HG02763 (cell line): Measurements from ENCODE around the gene SERPINA5.

Experiments
- ATAC-seq: cut with Tn5 transposase; IDR thresholded peaks from one replicate; pipeline ENCODE4 v1.9.1; 2021; ENCODE audit warnings: mild to moderate bottlenecking, moderate library complexity; ENCODE audit not compliant: unreplicated experiment

The SERPINA5 gene

DNA sequence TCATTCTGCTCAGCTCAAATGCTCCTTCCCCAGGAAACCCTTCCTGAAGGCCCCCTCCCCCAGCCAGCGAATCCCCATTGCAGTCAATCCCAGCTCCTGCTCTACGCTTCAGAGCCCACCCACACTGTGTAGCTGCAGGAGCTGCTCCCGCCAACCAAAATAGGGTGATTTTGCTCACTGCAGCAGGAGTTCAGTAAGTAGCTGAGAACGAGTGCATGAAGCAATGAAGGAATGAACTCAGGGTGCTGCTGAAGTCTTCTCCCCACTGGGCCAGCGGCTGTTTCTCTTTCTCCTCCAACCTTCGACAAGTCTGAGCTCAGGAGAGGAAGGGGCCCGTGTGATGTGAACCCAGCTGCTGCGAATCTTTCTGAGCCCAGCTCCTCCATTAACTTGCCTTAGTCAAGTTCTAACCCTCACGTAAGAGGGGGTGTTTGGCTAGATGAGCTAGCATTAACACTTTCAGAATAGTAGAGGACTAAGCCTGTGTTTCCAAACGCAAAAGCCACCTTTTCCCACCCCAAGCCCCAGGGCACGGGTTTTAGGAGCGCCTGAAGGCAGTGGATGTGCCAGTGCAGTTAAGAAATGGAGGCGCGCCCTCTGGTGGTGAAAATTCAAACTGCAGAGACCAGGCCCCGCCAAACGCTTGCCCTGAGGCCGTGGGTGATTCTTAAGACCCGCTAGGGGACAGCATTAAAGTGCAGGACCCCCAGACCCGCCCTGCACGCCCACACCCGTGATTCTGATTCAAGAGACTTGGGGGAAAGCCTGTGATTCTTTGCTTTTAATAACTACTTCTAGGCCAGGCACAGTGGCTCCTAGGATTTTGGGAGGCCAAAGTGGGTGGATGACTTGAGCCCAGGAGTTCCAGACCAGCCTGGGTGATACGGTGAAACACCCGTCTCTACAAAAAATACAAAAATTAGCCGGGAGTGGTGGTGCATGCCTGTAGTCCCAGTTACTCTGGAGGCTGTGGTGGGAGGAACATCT lies 31.9 kb upstream of the SERPINA5 start:
- ATAC-seq = no peak

- no peak for ATAC-seq
Measured at GRCh38 chr14:94550041-94550440, 31.2 kb upstream of the SERPINA5 start.

DNA sequence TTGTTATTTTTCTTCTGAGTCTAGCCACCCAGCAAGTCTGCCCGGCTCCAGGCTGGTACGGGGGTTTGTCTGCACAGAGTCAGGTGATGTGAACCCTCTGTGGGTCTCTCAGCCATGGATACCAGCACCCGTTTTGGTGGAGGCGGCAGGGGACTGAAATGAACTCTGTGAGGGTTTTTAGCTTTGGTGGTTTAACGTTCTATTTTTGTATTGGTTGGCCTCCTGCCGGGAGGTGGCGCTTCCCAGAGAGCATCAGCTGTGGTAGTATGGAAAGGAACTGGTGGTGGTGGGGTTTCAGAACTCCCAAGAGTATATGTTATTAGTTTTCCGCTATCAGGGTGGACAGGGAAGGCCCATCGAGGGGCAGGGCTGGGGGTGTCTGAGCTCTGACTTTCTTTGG lies 25.2 kb upstream of the SERPINA5 start:
- ATAC-seq = no peak

GRCh38 chr14:94557327-94557726 lies 23.9 kb upstream of the SERPINA5 start:
- no peak for ATAC-seq

DNA sequence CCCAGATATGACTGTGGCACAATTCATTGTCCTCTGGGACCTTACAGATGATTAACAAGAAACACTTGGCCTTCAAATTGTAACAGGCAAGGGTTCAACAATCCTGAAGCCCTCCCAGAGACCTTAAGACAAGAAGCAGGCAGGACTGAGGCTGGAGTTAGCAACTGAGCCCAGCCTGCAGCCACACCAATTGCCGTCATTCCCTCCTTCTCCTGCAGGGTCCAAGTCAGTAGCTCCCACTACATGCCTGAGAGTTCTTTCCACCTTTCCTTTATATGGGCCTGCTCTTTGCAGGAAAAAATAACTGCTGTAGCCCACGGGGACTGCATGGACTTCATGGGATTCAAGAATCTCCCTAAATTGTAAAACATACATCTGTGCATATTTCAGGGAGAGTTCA lies 22.4 kb upstream of the SERPINA5 start:
- no peak for ATAC-seq

DNA sequence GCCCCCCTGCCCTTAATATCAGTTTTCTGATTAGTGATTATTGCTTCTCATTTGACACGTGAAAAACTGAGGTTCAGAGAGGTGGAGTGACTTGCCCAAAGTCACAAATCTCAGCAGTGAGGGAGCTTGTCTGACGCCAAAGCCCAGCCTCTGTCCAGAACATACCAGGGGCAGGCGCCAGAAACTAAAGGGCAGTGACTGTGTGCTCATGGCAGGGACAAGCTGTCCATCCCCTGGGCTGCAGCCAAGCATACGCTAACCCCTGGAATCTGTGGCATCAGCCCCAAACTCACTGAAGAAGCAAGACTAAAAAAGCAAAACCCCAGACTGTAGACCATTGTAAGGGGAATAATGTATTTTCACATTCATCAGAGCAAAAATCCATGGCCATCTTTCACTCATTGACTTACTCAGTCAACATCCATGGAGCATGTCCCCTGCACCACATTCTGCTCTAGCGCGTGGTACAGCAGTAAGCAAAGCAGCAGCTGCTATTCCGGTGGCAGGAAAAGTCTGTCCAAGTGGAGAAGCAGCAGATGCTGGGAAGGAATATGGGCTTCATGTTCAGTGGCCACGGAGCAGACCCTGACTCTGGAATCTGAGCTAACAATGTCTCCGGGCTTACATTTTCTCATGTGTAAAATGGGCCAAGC lies 21.5 kb upstream of the SERPINA5 start:
- no peak for ATAC-seq

DNA sequence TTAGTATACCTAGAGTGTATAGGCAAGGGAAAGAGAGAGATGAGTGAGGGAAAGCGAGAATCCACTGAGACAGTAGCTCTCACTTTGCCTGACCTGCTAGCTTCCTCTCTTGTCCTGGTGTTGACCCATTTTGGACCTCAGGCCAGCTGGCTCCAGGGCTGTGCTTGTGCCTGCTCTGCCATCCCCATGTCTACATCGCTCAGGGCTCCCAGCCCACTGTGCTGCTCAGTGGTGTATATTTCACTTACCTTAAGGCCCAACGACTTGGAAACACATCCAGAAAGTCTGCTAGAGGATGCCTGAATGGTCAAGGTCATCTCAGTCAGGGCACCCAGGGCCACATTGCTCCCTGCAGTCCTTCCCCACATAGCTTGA lies 20.9 kb upstream of the SERPINA5 start:
- ATAC-seq = no peak

DNA sequence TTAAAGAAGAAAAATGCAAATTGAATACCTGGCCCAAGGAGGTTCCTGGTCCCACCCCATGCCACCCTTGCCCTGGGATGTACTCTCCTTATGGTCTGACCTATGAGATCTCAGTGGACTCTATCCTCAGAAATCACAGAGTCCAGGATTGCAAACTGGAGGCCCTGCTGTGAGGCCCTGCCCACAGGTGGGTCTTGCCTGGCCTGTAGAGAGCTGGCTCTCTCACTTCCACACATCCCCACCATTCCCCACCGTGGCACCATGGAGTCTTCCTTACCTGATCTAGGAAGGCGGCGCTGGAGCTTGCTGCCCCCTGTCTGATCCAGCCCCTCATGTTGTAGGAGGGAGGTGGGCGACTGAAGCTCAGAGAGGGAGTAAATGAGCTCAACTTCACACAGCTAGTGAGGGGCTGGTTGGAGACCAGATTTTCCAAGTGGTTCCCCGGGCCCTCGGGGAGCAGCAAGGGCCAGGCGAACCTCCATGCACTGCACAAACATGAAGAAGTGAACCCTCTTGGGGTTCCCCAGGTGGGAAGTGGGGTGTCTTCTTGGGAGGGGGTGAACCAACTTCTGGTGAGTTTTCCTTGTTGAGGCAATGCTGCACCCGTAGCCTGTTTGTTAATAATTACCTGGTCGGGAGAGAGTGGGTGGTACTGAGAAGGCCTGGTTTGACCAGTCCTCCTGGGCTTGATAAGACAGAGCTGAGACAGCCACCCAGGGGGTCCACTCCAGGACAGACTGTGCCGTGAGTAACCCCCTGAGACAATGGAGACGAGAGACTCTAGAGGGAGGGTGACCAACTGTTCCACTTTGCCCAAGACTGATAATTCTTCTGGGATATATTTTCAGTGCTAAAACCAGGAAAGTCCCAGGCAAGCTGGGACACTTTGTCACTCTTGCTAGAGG lies 20.2 kb upstream of the SERPINA5 start, which contains the start of gene SERPINA4:
TSS of gene SERPINA4 (plus strand) at position 692 of the 905 bp plus-strand sequence. CDS start 2,041 bp downstream, outside the sequence.
- no peak for ATAC-seq

DNA sequence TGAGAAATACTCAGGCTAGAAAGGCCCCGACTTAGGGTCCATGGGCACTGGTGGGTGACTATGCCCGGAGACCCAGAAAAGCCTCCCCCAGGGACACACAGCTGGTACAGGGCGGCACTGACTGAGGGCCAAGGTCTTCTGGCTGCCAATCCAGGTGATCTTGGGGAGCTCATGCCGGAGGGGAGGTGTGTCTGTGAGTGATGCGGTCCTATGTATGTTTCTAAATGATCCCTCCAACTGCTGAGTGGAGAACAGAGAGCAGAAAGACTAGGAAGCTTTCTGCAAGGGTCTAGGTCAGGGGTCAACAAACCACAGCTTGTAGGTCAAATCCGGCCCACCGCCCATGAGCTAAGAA lies 19.6 kb upstream of the SERPINA5 start:
- no peak for ATAC-seq

- no peak for ATAC-seq
Measured at GRCh38 chr14:94562022-94562421, 19.2 kb upstream of the SERPINA5 start.

DNA sequence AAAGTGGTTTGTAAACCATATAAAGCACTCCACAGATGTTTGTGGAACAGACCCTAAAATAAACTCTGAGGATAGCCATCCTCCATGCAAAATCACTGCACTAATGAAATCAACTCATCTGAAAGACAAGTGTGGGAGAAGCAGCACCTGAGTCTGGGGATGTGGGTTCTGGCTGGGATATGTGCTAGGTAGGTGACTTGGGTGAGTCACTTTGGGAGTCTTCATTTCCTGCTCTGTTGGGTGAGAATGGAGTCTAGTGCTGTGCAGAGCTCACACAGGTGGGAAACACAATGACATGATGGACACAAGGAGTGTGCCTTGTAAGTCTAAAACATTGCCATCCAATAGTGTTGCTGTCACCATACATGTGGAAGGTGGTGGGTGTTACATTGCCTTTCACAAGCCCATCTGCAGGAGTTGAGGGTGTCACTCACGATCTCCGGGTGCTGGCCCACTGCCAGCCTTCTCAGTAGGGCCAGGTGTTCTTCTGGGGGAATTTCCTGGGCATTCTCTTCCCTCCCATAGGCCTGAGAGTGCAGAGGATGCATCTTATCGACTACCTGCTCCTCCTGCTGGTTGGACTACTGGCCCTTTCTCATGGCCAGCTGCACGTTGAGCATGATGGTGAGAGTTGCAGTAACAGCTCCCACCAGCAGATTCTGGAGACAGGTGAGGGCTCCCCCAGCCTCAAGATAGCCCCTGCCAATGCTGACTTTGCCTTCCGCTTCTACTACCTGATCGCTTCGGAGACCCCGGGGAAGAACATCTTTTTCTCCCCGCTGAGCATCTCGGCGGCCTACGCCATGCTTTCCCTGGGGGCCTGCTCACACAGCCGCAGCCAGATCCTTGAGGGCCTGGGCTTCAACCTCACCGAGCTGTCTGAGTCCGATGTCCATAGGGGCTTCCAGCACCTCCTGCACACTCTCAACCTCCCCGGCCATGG lies 18.0 kb upstream of the SERPINA5 start:
- no peak for ATAC-seq

- ATAC-seq = no peak
Measured at GRCh38 chr14:94564381-94564780, 16.8 kb upstream of the SERPINA5 start.

- no peak for ATAC-seq
Measured at GRCh38 chr14:94568186-94568585, 13.0 kb upstream of the SERPINA5 start.

- no peak for ATAC-seq
Measured at GRCh38 chr14:94569381-94570001, 11.7 kb upstream of the SERPINA5 start.

GRCh38 chr14:94570002-94570400 lies 11.2 kb upstream of the SERPINA5 start:
- no peak for ATAC-seq

- ATAC-seq = no peak
Measured at GRCh38 chr14:94570440-94570839, 10.8 kb upstream of the SERPINA5 start.

GRCh38 chr14:94571395-94571794 lies 9.8 kb upstream of the SERPINA5 start:
- no peak for ATAC-seq

- ATAC-seq = no peak
Measured at GRCh38 chr14:94571950-94572349, 9.3 kb upstream of the SERPINA5 start.

GRCh38 chr14:94572637-94573303 lies 8.5 kb upstream of the SERPINA5 start:
- ATAC-seq = no peak
